Hepatocyte (in vitro differentiated cells): Measurements from ENCODE around the gene SIGLEC10. TPM values are rescaled to one million over a fixed set of nuclear protein-coding genes. Genes with fewer than 3 reads are reported as not detected.

Experiments
- DNase-seq: peaks from one replicate; pipeline ENCODE4 v3.0.0-alpha.2; 2016; ENCODE audit warnings: low spot score
- H2AFZ ChIP-seq: fragments of 200-600 bp; sonication (generic); 2 replicates; pipeline ENCODE4 v1.6.0; 2016; ENCODE audit warnings: antibody characterized with exemption, mild to moderate bottlenecking
- H3K27ac ChIP-seq: fragments of 200-600 bp; sonication (generic); 2 replicates; pipeline ENCODE4 v1.5.1; 2016; ENCODE audit warnings: mild to moderate bottlenecking
- H3K27me3 ChIP-seq: fragments of 200-600 bp; sonication (generic); 2 replicates; pipeline ENCODE4 v1.6.1; 2016
- H3K36me3 ChIP-seq: fragments of 200-600 bp; sonication (generic); replicated peaks from 2 replicates; pipeline ENCODE4 v1.5.1; 2016; ENCODE audit warnings: low read depth; ENCODE audit not compliant: insufficient read depth
- H3K4me1 ChIP-seq: fragments of 200-600 bp; sonication (generic); 2 replicates; pipeline ENCODE4 v1.5.1; 2016; ENCODE audit warnings: mild to moderate bottlenecking, moderate library complexity; ENCODE audit not compliant: insufficient read depth
- H3K4me2 ChIP-seq: fragments of 200-600 bp; sonication (generic); 2 replicates; pipeline ENCODE4 v1.6.0; 2016
- H3K4me3 ChIP-seq: fragments of 200-600 bp; sonication (generic); 2 replicates; pipeline ENCODE4 v1.5.1; 2016; ENCODE audit warnings: mild to moderate bottlenecking
- H3K79me2 ChIP-seq: fragments of 200-600 bp; sonication (generic); 2 replicates; pipeline ENCODE4 v1.6.0; 2017; ENCODE audit warnings: mild to moderate bottlenecking
- H3K9me2 ChIP-seq: fragments of 200-600 bp; sonication (generic); replicated peaks from 2 replicates; pipeline ENCODE4 v1.6.0; 2017; ENCODE audit warnings: mild to moderate bottlenecking; ENCODE audit not compliant: insufficient read depth
- H3K9me3 ChIP-seq: fragments of 200-600 bp; sonication (generic); 2 replicates; pipeline ENCODE4 v1.5.1; 2016; ENCODE audit warnings: low read depth, mild to moderate bottlenecking
- H4K20me1 ChIP-seq: fragments of 200-600 bp; sonication (generic); 2 replicates; pipeline ENCODE4 v1.6.0; 2016; ENCODE audit warnings: mild to moderate bottlenecking; ENCODE audit not compliant: insufficient read depth, poor library complexity, severe bottlenecking
- EZH2 ChIP-seq: fragments of 200-600 bp; sonication (generic); IDR thresholded peaks from 2 replicates; pipeline ENCODE4 v1.6.1; 2016; ENCODE audit warnings: antibody characterized with exemption, mild to moderate bottlenecking, borderline replicate concordance
- EZH2phosphoT487 ChIP-seq: fragments of 200-600 bp; sonication (generic); IDR thresholded peaks from one replicate; pipeline ENCODE4 v1.6.1; 2018; ENCODE audit warnings: antibody characterized with exemption, mild to moderate bottlenecking, low read depth, moderate library complexity; ENCODE audit not compliant: unreplicated experiment, severe bottlenecking
- WGBS: methylation state at CpG from one replicate; pipeline ENCODE4 v1.1.6; 2016; ENCODE audit warnings: low lambda C conversion rate; ENCODE audit errors: missing lambda C conversion rate; 5-methylcytosine and 5-hydroxymethylcytosine counted together
- polyA plus RNA-seq: library from polyadenylated mRNA; unstranded; fragments of >200 nt; fragmentation: Nextera tagmentation; extraction: Ambion mirVana; gene quantifications from 2 replicates; pipeline ENCODE4 v1.2.1, GENCODE V29; 2016
- total RNA-seq: library from RNA; depleted of rRNA; stranded (reverse); fragments of >200 nt; gene quantifications from 2 replicates; pipeline ENCODE4 v1.2.3, GENCODE V29; 2014
- TF ChIP-seq, protein P1 (sequence below): fragments of 200-600 bp; sonication (generic); IDR thresholded peaks from 2 replicates; pipeline ENCODE4 v1.5.1; 2016; ENCODE audit warnings: antibody characterized with exemption, mild to moderate bottlenecking; ENCODE audit not compliant: poor library complexity

SIGLEC10 gene
- total and polyA plus RNA-seq, 2 experiments from 2014 or later: 1.6 TPM; not detected in 1

- no peaks in the 10 kb centered on the region for H3K36me3 ChIP-seq
- 53% methylated on average over 4 of the region's 4 CpGs for WGBS
- no peaks in the 10 kb centered on the region for H3K27me3 ChIP-seq
- H3K79me2 ChIP-seq: no peaks in the 10 kb centered on the region
- TF ChIP-seq EZH2phosphoT487 (no peak), EZH2 (no peak)
- TF ChIP-seq, protein P1, sequence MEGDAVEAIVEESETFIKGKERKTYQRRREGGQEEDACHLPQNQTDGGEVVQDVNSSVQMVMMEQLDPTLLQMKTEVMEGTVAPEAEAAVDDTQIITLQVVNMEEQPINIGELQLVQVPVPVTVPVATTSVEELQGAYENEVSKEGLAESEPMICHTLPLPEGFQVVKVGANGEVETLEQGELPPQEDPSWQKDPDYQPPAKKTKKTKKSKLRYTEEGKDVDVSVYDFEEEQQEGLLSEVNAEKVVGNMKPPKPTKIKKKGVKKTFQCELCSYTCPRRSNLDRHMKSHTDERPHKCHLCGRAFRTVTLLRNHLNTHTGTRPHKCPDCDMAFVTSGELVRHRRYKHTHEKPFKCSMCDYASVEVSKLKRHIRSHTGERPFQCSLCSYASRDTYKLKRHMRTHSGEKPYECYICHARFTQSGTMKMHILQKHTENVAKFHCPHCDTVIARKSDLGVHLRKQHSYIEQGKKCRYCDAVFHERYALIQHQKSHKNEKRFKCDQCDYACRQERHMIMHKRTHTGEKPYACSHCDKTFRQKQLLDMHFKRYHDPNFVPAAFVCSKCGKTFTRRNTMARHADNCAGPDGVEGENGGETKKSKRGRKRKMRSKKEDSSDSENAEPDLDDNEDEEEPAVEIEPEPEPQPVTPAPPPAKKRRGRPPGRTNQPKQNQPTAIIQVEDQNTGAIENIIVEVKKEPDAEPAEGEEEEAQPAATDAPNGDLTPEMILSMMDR: no peak
- no peaks in the 10 kb centered on the region for H3K9me3 ChIP-seq
- no peak overlapping the region for H2AFZ ChIP-seq
- H3K9me2 ChIP-seq: no peaks in the 10 kb centered on the region
- no peak for DNase-seq
- H3K27ac ChIP-seq: no peak overlapping the region
- no peaks in the 10 kb centered on the region for H4K20me1 ChIP-seq
- no peak overlapping the region for H3K4me2 ChIP-seq
- H3K4me1 ChIP-seq: no peaks in the 10 kb centered on the region
- no peak overlapping the region for H3K4me3 ChIP-seq
Observed at GRCh38 chr19:51433043-51433442, 15.6 kb upstream of the SIGLEC10 start.

- Histone ChIP-seq H3K27me3 (no peaks in the 10 kb centered on the region), H3K9me2 (no peaks in the 10 kb centered on the region), H4K20me1 (no peaks in the 10 kb centered on the region), H3K9me3 (no peaks in the 10 kb centered on the region), H3K27ac (no peak overlapping the region), H3K79me2 (no peaks in the 10 kb centered on the region), H3K4me3 (no peak overlapping the region), H2AFZ (no peak overlapping the region), H3K4me1 (no peaks in the 10 kb centered on the region), H3K36me3 (no peaks in the 10 kb centered on the region), H3K4me2 (no peak overlapping the region)
- DNase-seq: no peak
- TF ChIP-seq EZH2phosphoT487: no peak
- no peak for TF ChIP-seq EZH2
- TF ChIP-seq, protein P1: no peak
- WGBS: 51% methylated on average over 3 of the region's 3 CpGs
Observed at GRCh38 chr19:51431124-51431523, 13.7 kb upstream of the SIGLEC10 start.

GRCh38 chr19:51430221-51430620, 12.8 kb upstream of the SIGLEC10 start:
- Histone ChIP-seq H3K9me3 (no peaks in the 10 kb centered on the region), H2AFZ (no peak overlapping the region), H3K4me2 (no peak overlapping the region), H3K27ac (no peak overlapping the region), H3K4me3 (no peak overlapping the region), H3K9me2 (no peaks in the 10 kb centered on the region), H3K27me3 (no peaks in the 10 kb centered on the region), H3K4me1 (no peaks in the 10 kb centered on the region), H3K36me3 (no peaks in the 10 kb centered on the region), H3K79me2 (no peaks in the 10 kb centered on the region), H4K20me1 (no peaks in the 10 kb centered on the region)
- WGBS: 53% methylated on average over 3 of the region's 3 CpGs
- no peak for DNase-seq
- TF ChIP-seq, protein P1: no peak
- no peak for TF ChIP-seq EZH2phosphoT487
- no peak for TF ChIP-seq EZH2

GRCh38 chr19:51427201-51427600, 9.8 kb upstream of the SIGLEC10 start:
- Histone ChIP-seq H3K4me1 (no peaks in the 10 kb centered on the region), H4K20me1 (no peaks in the 10 kb centered on the region)
- 82% methylated on average over 3 of the region's 3 CpGs for WGBS

More at GRCh38 chr19:51427201-51427600, 9.8 kb upstream of the SIGLEC10 start:
- Histone ChIP-seq H3K9me2 (no peaks in the 10 kb centered on the region), H3K27ac (no peak overlapping the region), H3K79me2 (no peaks in the 10 kb centered on the region), H3K4me3 (no peak overlapping the region), H2AFZ (no peak overlapping the region), H3K4me2 (no peak overlapping the region), H3K36me3 (no peaks in the 10 kb centered on the region), H3K27me3 (no peaks in the 10 kb centered on the region), H3K9me3 (no peaks in the 10 kb centered on the region)
- no peak for DNase-seq
- TF ChIP-seq EZH2 (no peak), EZH2phosphoT487 (no peak)
- TF ChIP-seq, protein P1: no peak
